IPS DF 4.7 (cell line): ENCODE measurements around the gene ERCC6.

ENCODE experiments used
- DNase-seq: peaks from one replicate; pipeline ENCODE4 v3.0.0-alpha.2; 2013; ENCODE audit warnings: low spot score; ENCODE audit errors: extremely low read depth

The ERCC6 gene

GRCh38 chr10:49549640-49550346 is 10.9 kb upstream of the ERCC6 start:
- no peak for DNase-seq

DNA sequence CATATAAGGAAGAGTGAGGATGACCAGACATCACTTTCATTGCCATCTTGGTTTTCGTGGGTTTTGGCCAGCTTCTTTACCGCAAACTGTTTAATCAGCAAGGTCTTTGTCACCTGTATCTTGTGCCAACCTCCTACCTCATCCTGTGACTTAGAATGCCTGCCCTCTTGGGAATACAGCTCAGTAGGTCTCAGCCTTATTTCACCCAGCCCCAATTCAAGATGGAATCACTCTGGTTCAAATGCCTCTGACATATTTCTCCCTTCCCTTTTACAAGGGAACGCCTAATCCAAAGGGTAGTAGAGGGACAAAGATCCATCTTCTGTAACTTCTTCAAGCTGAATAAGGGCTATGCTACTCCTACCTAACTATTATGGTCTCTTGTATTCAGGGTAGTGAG is 4.7 kb upstream of the ERCC6 start:
- no peak for DNase-seq

DNA sequence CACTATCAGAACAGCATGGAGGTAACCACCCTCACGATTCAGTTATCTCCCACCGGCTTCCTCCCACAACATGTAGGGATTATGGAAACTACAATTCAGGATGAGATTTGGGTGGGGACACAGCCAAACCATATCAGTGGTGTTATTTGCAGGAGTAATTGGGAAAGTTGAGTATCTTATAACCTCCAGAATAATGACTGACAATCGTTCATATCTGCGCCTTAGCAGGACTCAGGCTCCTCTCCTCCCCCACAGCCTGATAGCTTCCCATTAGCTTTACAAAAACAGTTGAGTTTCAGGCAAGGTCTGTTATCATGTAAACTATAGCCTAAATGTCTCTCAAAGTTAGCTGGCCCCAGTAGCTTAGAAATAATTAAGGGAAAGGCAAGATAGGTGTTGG is 3.4 kb upstream of the ERCC6 start:
- no peak for DNase-seq

DNA sequence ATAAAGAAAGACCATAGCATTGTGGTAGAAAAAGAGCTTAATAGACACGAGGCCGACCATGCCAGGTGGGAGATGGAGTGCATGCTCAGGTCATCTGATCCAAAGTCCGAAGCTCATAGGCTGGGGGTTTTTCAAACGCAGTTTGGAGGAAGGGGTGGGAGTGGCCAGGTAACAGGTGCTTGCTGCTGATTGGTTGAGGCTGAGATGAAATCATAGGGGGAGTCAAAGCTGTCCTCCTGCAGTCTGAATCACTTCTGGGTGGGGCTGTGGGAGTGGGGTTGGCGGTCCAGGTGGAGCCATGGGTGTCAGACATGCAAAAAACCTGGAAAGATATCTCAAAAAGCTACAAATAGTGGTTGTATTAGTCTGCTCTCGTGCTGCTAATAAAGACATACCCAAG is 2.8 kb upstream of the ERCC6 start:
- DNase-seq = no peak

GRCh38 chr10:49540056-49540797 is 1.3 kb upstream of the ERCC6 start:
- no peak for DNase-seq

DNA sequence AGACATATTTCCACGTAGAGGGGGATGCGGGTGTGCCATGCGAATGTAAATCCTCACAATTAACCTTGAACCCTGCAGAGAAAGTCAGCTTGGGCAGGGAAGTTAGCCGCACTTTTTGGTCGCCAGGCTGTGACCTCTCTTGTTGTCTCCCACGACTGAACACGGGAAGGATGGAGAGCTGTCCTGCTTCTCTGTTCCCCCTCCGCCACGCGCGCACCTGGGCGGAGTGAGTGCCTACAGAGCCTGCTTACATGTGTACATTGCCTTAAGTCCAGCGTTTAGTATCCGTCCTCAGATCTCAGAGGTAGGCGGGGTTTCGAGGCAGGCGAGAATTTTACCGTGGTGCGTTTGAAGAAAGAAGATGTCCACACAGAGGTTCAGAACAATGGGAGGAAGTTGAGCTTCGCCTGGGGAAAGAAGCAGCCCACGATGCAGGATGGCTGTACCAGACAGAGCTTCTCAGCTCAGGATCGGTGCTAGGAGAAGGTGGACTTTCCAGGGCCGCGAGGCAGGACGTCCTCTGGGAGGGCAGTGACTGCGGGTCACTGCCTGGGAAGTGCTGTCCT is 482 bp upstream of the ERCC6 start:
- DNase-seq = no peak

DNA sequence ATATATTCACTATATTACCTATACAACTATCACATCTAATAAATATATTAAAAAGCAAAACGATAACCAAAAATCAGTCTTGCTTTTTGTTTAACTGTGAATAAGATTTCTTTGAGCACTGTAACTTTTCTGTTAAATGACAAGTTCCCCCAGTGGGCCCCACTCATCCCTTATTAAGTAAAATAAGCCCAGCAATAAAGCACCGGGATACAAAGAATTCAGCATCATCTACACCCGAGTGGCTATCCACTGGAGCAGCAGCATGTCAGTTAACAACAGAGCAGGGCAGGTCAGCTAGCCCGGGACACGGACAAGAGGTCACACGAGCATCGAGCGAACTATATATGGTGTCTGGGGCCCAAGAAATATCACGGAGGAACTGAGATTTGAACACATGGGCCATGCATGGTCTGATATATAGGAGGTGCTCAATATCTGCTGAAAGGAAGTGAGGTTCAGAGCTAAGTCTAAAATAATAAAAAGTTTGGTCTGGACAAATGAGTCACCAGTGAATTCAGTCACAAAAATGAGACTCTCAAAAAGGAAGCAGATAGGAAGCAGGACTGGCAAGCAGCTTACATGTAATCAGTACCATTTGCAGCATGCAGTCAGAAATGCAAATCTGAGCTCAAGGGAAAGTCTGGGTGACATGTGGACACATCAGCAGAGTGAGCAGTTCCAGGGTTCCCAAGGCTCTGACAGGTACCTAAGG is 4.1 kb downstream of the ERCC6 start:
- DNase-seq = no peak

DNA sequence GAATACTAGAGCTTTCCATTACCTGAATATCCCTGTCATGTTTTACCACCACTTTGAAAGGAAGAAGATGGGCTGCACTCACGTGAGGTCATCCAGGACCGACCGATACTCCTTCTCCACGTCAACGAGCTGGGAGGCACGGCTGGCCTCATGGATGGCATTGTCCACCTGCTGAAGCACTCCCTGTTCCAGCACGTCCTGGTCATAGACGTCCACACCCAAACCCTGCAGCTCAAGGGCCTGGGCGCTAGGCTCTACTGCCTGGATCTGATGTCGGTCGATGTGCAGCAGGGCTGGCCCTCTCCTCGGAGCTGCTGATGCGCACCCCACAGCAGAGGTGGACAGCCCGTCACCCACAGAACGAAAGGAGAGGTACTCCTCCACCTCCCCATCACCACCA is 6.5 kb downstream of the ERCC6 start:
- no peak for DNase-seq

DNA sequence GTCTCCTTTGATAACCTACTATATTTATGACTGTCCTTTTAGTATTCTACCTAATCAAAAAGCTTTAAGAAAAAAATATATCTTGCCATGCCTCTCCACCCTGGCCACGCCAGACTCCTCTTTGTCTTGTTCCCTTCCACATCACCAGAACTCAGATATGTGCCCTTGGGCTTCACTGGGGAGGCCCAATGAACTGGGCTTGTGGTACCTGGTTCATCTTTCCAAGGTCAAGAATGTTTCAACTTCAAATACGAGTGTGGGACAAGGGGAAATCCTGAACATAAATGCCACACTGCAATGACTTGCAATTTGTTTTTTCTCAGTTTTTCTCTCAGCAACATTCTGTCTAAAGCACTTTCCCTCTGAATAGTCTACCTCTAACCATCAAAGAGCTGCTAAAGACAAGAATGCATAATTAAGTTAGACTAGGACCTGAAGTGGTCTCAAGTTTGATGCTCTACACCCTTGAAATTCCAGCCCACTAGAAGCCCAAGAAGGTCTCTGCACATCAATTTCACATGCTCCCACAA is 9.9 kb downstream of the ERCC6 start:
- DNase-seq = no peak

GRCh38 chr10:49527850-49528249 is 11.1 kb downstream of the ERCC6 start:
- DNase-seq = no peak

GRCh38 chr10:49527061-49527460 is 11.9 kb downstream of the ERCC6 start:
- no peak for DNase-seq

- DNase-seq = no peak
These were observed 12.3 kb downstream of the ERCC6 start for GRCh38 chr10:49526619-49527018.

DNA sequence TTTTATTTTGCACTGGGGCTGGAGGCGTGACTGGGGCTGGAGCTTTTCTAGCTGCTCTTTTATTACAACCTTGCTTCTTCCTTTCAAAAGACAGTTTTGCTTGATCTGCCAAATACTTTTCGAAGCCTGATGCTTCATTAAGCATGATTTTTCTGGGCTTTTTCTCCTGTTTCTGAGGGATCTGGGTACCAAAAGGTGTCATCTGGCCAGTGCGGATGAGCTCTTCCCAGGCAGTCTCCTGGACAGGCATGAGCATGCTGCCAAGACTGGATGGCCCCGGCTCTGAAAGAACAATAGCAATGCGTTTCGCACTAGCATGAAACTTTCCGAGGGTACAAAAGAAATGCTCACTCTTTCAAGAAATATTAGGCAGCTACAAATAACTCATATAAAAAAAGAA is 14.4 kb downstream of the ERCC6 start:
- no peak for DNase-seq

GRCh38 chr10:49523301-49523700 is 15.6 kb downstream of the ERCC6 start:
- no peak for DNase-seq

DNA sequence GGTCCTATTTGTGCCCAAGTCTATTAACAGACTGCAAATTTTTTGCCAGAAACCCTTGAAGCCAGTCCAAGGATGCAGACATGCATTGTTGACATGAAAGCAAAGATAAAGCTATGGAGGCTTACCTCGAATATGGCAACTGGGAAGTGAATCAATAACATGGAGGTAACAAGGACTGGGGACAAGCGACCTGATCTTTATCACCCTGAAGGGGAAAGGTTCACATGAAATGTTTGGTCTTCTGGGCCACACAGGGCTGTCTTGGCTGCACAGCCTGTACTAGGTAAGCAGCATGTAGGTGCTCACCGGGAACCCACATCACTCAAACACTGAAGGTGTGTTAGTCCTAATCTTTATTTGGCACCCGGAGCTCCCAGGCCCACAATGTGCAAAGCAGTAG is 17.9 kb downstream of the ERCC6 start:
- no peak for DNase-seq

DNA sequence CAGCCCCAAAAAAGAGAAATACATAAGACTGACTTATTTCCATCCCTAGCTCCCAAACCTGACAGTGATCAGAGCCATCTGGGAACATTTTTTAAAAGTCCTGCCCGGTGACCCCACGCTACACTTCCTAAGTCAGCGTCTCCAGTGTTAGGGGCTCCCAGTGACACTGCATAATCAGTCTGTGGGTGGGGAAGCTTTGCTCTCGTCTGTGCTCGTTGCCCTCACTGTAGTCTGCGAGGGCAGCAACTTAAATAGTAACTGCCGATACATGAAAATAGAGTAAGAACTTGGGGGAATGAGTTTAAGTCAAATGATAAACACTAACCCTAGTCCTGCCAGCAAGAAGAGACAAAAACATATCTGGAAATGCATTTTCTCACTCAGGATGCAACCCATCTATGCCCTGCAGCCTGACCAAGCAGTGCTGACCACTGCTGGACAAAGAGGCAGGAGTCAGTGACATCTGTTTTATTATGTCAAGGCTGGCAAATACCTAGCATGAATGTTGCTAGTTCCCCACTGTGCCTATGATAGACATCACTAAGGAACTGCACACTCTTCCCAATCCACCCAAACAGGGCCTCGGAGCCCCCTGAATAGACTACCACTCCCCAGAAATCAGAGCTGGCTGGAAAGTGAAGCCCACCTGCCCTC is 18.7 kb downstream of the ERCC6 start:
- no peak for DNase-seq

- DNase-seq = no peak
These were observed 19.2 kb downstream of the ERCC6 start for GRCh38 chr10:49519717-49520116.

- no peak for DNase-seq
These were observed 19.8 kb downstream of the ERCC6 start for GRCh38 chr10:49518982-49519578.

DNA sequence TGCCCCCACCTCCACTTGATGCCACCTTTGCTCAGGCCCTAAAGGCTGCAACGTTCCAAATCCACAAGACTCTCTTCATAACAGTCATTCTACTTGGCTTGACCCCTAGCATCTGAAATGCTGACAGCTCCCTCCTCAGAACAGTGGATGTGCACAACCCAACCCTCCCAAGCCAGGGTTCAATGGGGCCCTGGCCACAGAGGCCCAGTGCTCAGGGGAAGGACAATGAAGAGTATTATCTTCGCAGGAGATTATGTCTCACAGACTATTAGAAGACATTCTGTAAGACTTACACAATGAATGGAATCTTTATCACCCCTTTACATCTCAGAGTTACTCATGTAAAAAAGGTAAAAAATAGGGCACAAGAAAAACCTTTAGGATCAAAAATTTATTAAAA is 20.4 kb downstream of the ERCC6 start:
- no peak for DNase-seq

- no peak for DNase-seq
These were observed 22.5 kb downstream of the ERCC6 start for GRCh38 chr10:49516216-49516970.
